WTC11 (cell line): Measurements from ENCODE around the gene YWHAQ.

ENCODE experiments used
- ESRRA ChIP-seq: sonication (generic); formaldehyde crosslinking; IDR thresholded peaks from 2 replicates; pipeline ENCODE4 v1.8.1; 2022; ENCODE audit warnings: mild to moderate bottlenecking, missing genetic modification reagents, borderline replicate concordance
- FOXK1 ChIP-seq: sonication (generic); formaldehyde crosslinking; IDR thresholded peaks from 2 replicates; pipeline ENCODE4 v1.8.0; 2022; ENCODE audit warnings: mild to moderate bottlenecking, moderate library complexity, missing genetic modification reagents
- IRF2 ChIP-seq: sonication (generic); formaldehyde crosslinking; IDR thresholded peaks from 2 replicates; pipeline ENCODE4 v1.8.0; 2022; ENCODE audit warnings: low read depth, missing genetic modification reagents, borderline replicate concordance
- MYBL2 ChIP-seq: sonication (generic); formaldehyde crosslinking; IDR thresholded peaks from 2 replicates; pipeline ENCODE4 v1.8.1; 2023; ENCODE audit warnings: mild to moderate bottlenecking, moderate library complexity, missing genetic modification reagents
- NFYB ChIP-seq: sonication (generic); formaldehyde crosslinking; conservative IDR thresholded peaks from 2 replicates; pipeline ENCODE4 v1.8.0; 2022; ENCODE audit warnings: low read depth, missing genetic modification reagents
- NR3C1 ChIP-seq: sonication (generic); formaldehyde crosslinking; conservative IDR thresholded peaks from 2 replicates; pipeline ENCODE4 v1.8.1; 2023; ENCODE audit warnings: low read depth, mild to moderate bottlenecking, missing genetic modification reagents
- SMAD3 ChIP-seq: sonication (generic); formaldehyde crosslinking; IDR thresholded peaks from 2 replicates; pipeline ENCODE4 v1.8.0; 2022; ENCODE audit warnings: missing genetic modification reagents, mild to moderate bottlenecking, borderline replicate concordance
- SMAD4 ChIP-seq: sonication (generic); formaldehyde crosslinking; IDR thresholded peaks from 2 replicates; pipeline ENCODE4 v1.8.0; 2022; ENCODE audit warnings: mild to moderate bottlenecking, missing genetic modification reagents
- TP53 ChIP-seq: sonication (generic); formaldehyde crosslinking; IDR thresholded peaks from 2 replicates; pipeline ENCODE4 v1.8.1; 2023; ENCODE audit warnings: mild to moderate bottlenecking, missing genetic modification reagents
- TF ChIP-seq, protein P1 (sequence below): fragments of 200-600 bp; IDR thresholded peaks from 2 replicates; pipeline ENCODE4 v1.8.0; 2022; ENCODE audit warnings: antibody characterized with exemption
- TF ChIP-seq, protein P2 (sequence below): sonication (generic); formaldehyde crosslinking; IDR thresholded peaks from 2 replicates; pipeline ENCODE4 v1.8.1; 2022; ENCODE audit warnings: low read depth, mild to moderate bottlenecking, moderate library complexity, missing genetic modification reagents, borderline replicate concordance
- TF ChIP-seq, protein P3 (sequence below): sonication (generic); formaldehyde crosslinking; IDR thresholded peaks from 2 replicates; pipeline ENCODE4 v1.8.0; 2022; ENCODE audit warnings: mild to moderate bottlenecking, missing genetic modification reagents
- TF ChIP-seq, protein P4 (sequence below): sonication (generic); formaldehyde crosslinking; IDR thresholded peaks from 2 replicates; pipeline ENCODE4 v1.8.0; 2022; ENCODE audit warnings: mild to moderate bottlenecking, missing genetic modification reagents
- TF ChIP-seq, protein P5 (sequence below): sonication (generic); formaldehyde crosslinking; conservative IDR thresholded peaks from 2 replicates; pipeline ENCODE4 v1.8.1; 2022; ENCODE audit warnings: mild to moderate bottlenecking, missing genetic modification reagents

DNA sequence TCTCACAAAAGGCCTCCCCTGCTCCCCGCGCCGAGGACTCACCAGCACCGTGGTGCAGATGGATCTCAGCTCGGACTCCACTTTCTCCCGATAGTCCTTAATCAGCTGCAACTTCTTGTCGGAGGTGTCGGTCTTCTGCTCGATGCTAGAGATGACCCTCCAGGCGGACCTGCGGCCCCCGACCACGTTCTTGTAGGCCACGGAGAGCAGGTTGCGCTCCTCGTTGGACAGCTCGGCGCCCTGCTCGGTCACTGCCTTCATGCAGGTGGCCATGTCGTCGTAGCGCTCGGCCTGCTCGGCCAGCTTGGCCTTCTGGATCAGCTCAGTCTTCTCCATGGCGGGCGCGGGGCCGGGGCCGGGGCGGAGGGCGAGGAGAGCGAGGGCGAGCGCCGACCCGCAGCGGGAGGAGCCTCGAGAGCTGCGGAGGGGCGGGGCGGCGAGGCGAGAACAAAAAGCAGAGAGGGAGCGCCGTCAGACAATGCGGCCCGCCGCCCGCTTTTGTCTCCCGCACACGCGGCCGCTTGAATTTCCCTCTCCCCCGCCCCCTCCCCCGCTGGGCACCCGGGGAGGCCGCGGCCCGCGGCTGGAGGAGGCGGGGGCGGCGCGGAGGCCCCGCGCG is 571 bp downstream of the YWHAQ start:
- TF ChIP-seq ESRRA (no peak), NR3C1 (no peak; the same call in 1 of the 2 replicates), IRF2 (CRISPR knock-in tag) (no peak), MYBL2 (CRISPR knock-in tag) (0 out of 2 replicates have a peak, but pooled peaks have one; percentile 64), TP53 (CRISPR knock-in tag) (no peak), NFYB (CRISPR knock-in tag) (no peak), SMAD4 (CRISPR knock-in tag) (no peak), SMAD3 (CRISPR knock-in tag) (no peak), FOXK1 (CRISPR knock-in tag) (no peak)
- TF ChIP-seq, protein P1, sequence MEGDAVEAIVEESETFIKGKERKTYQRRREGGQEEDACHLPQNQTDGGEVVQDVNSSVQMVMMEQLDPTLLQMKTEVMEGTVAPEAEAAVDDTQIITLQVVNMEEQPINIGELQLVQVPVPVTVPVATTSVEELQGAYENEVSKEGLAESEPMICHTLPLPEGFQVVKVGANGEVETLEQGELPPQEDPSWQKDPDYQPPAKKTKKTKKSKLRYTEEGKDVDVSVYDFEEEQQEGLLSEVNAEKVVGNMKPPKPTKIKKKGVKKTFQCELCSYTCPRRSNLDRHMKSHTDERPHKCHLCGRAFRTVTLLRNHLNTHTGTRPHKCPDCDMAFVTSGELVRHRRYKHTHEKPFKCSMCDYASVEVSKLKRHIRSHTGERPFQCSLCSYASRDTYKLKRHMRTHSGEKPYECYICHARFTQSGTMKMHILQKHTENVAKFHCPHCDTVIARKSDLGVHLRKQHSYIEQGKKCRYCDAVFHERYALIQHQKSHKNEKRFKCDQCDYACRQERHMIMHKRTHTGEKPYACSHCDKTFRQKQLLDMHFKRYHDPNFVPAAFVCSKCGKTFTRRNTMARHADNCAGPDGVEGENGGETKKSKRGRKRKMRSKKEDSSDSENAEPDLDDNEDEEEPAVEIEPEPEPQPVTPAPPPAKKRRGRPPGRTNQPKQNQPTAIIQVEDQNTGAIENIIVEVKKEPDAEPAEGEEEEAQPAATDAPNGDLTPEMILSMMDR: no peak
- TF ChIP-seq, protein P2, sequence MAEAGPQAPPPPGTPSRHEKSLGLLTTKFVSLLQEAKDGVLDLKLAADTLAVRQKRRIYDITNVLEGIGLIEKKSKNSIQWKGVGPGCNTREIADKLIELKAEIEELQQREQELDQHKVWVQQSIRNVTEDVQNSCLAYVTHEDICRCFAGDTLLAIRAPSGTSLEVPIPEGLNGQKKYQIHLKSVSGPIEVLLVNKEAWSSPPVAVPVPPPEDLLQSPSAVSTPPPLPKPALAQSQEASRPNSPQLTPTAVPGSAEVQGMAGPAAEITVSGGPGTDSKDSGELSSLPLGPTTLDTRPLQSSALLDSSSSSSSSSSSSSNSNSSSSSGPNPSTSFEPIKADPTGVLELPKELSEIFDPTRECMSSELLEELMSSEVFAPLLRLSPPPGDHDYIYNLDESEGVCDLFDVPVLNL (CRISPR knock-in tag): no peak
- TF ChIP-seq, protein P3, sequence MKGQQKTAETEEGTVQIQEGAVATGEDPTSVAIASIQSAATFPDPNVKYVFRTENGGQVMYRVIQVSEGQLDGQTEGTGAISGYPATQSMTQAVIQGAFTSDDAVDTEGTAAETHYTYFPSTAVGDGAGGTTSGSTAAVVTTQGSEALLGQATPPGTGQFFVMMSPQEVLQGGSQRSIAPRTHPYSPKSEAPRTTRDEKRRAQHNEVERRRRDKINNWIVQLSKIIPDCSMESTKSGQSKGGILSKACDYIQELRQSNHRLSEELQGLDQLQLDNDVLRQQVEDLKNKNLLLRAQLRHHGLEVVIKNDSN: no peak
- TF ChIP-seq, protein P4, sequence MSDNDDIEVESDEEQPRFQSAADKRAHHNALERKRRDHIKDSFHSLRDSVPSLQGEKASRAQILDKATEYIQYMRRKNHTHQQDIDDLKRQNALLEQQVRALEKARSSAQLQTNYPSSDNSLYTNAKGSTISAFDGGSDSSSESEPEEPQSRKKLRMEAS (CRISPR knock-in tag): peak; percentile 46
- TF ChIP-seq, protein P5, sequence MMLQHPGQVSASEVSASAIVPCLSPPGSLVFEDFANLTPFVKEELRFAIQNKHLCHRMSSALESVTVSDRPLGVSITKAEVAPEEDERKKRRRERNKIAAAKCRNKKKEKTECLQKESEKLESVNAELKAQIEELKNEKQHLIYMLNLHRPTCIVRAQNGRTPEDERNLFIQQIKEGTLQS (CRISPR knock-in tag): no peak
